Measurements from ENCODE around the gene WDR88. TPM values are rescaled to one million over a fixed set of nuclear protein-coding genes. Genes with fewer than 3 reads are reported as not detected.
"Not testable (repeated sequence)": the region's sequence is repeated elsewhere in the genome, so short reads cannot be mapped to it uniquely, and the experiment has no call there.

WDR88 gene
- total RNA-seq, 6 donors from 2014 or later: 0.34 TPM; not detected in 5

DNA sequence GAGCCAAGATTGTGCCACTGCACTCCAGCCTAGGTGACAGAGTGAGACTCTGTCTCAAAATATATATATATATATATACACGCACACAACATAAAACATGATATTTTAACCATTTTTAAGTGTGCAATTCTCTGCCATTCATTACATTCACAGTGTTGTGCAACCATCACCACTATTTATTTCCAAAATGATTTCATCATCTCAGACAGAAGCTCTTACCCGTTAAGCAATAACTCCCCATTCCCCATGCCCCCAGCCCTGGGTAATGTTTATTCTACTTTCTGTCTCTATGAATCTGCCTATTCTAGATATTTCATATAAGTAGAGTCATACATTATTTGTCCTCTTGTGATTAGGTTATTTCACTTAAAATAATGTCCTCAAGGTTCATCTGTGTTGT, 20.3 kb downstream of the WDR88 start:
- 30 to 74% methylated on average over 2 of the region's 2 CpGs for WGBS, 2 donors
- no peaks in the 10 kb centered on the region for H3K27me3 ChIP-seq
- peaks cover 0 to 6% (median 0%) of the 10 kb centered on the region in 4 donors for H3K4me1 ChIP-seq
- H3K27ac ChIP-seq: no peak overlapping the region
- ATAC-seq (ENCODE audit: low FRiP score in 2 of 2) (no peak), DNase-seq (no peak)
- no peak overlapping the region for H3K4me3 ChIP-seq
- no peaks in the 10 kb centered on the region for H3K36me3 ChIP-seq
- no peaks in the 10 kb centered on the region for H3K9me3 ChIP-seq
- TF ChIP-seq, protein P1, sequence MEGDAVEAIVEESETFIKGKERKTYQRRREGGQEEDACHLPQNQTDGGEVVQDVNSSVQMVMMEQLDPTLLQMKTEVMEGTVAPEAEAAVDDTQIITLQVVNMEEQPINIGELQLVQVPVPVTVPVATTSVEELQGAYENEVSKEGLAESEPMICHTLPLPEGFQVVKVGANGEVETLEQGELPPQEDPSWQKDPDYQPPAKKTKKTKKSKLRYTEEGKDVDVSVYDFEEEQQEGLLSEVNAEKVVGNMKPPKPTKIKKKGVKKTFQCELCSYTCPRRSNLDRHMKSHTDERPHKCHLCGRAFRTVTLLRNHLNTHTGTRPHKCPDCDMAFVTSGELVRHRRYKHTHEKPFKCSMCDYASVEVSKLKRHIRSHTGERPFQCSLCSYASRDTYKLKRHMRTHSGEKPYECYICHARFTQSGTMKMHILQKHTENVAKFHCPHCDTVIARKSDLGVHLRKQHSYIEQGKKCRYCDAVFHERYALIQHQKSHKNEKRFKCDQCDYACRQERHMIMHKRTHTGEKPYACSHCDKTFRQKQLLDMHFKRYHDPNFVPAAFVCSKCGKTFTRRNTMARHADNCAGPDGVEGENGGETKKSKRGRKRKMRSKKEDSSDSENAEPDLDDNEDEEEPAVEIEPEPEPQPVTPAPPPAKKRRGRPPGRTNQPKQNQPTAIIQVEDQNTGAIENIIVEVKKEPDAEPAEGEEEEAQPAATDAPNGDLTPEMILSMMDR (IDR thresholded peaks at IDR 0.05): no peak
- TF ChIP-seq EP300 (IDR thresholded peaks at IDR 0.05): no peak
- no peak for TF ChIP-seq POLR2AphosphoS5 (IDR thresholded peaks at IDR 0.05)

DNA sequence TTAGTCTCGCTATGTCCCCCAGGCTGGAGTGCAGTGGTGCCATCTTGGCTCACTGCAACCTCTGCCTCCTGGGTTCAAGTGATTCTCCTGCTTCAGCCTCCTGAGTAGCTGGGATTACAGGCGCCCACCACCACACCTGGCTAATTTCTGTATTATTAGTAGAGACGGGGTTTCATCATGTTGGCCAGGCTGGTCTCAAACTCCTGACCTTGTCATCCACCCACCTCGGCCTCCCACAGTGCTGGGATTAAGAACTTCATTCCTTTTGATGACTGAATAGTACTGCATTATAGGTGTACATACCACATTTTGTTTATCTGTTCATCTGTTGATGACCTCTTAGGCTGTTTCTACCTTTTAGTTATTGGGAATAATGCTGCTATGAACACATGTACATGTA, 20.7 kb downstream of the WDR88 start:
- H3K4me3 ChIP-seq; H3K4me1 ChIP-seq; H3K9me3 ChIP-seq; ATAC-seq (ENCODE audit: low FRiP score in 2 of 2); H3K36me3 ChIP-seq; H3K27ac ChIP-seq; DNase-seq; H3K27me3 ChIP-seq: not testable (repeated sequence)
- WGBS, 2 donors: 60 to 87% methylated on average over 4 of the region's 4 CpGs

DNA sequence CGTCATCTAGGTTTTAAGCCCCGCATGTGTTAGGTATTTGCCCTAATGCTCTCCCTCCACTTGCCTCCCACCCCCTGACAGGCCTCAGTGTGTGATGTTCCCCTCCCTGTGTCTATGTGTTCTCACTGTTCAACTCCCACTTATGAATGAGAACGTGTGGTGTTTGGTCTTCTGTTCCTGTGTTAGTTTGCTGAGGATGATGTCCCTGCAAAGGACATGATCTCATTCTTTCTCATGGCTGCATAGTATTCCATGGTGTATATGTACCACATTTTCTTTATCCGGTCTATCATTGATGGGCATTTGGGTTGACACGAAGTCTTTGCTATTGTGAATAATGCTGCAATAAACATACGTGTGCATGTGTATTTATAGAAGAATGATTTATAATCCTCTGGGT, 22.4 kb downstream of the WDR88 start:
- not testable (repeated sequence) for H3K36me3 ChIP-seq; H3K9me3 ChIP-seq; ATAC-seq (ENCODE audit: low FRiP score in 2 of 2); H3K4me3 ChIP-seq; H3K27ac ChIP-seq; DNase-seq; H3K4me1 ChIP-seq; H3K27me3 ChIP-seq
- 82 to 88% methylated on average over 6 of the region's 6 CpGs for WGBS, 2 donors

DNA sequence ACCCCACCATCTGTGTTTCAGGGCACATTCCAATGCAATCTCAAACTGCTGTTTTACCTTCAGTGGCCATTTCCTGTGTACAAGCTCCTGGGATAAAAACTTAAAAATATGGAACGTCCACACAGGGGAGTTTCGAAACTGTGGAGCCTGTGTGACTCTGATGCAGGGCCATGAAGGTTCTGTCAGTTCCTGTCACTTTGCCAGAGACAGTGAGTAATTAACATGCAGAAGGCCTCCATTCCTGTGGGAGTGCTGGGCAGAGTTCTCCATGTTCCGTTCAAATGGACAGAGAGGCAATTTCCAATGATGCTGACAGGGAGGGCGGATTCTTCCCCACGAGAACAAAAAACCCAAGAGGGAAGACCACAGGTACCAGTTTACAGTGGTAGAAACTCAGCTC, 24.4 kb downstream of the WDR88 start:
- H3K4me1 ChIP-seq: peaks cover 0 to 9% (median 2%) of the 10 kb centered on the region in 4 donors
- ATAC-seq (ENCODE audit: low FRiP score in 2 of 2) (no peak), DNase-seq (no peak)
- no peaks in the 10 kb centered on the region for H3K27me3 ChIP-seq
- 69 to 71% methylated on average over 5 of the region's 5 CpGs for WGBS, 2 donors
- TF ChIP-seq EP300 (IDR thresholded peaks at IDR 0.05): no peak
- TF ChIP-seq, protein P1 (IDR thresholded peaks at IDR 0.05): no peak
- TF ChIP-seq POLR2A (IDR thresholded peaks at IDR 0.05): no peak
- no peak for TF ChIP-seq POLR2AphosphoS5 (IDR thresholded peaks at IDR 0.05)
- no peak overlapping the region for H3K4me3 ChIP-seq
- no peaks in the 10 kb centered on the region for H3K36me3 ChIP-seq
- H3K27ac ChIP-seq: no peak overlapping the region
- no peaks in the 10 kb centered on the region for H3K9me3 ChIP-seq

DNA sequence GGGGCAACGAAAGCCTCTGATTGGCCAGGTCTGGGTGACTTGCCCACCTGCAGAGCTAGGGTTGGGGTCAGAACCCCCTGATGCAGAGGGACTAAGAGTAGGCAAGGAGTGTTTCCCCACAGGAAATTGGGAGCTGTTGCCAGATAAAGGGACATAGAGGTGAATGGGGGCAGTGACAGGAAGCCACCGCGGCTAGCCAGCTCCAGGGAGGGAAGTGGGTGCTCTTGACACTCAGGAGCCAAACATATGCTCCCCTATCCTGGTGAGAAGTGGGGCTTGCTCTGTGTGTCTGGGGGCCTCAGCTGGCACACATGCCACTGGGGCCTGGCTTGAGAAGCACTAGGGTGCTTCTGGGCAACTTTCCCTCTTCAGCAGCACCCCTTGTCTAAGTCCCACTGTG, 26.0 kb downstream of the WDR88 start:
- WGBS, 2 donors: 50 to 51% methylated on average over 3 of the region's 3 CpGs
- Histone ChIP-seq H3K36me3 (no peaks in the 10 kb centered on the region), H3K27ac (no peak overlapping the region), H3K4me1 (peaks cover 0 to 4% (median 2%) of the 10 kb centered on the region in 4 donors), H3K4me3 (no peak overlapping the region), H3K27me3 (no peaks in the 10 kb centered on the region), H3K9me3 (no peaks in the 10 kb centered on the region)
- ATAC-seq (ENCODE audit: low FRiP score in 2 of 2) (no peak), DNase-seq (no peak)
- TF ChIP-seq POLR2AphosphoS5 (IDR thresholded peaks at IDR 0.05): no peak
- TF ChIP-seq, protein P1 (IDR thresholded peaks at IDR 0.05): no peak
- TF ChIP-seq EP300 (IDR thresholded peaks at IDR 0.05): no peak
- no peak for TF ChIP-seq POLR2A (IDR thresholded peaks at IDR 0.05)

DNA sequence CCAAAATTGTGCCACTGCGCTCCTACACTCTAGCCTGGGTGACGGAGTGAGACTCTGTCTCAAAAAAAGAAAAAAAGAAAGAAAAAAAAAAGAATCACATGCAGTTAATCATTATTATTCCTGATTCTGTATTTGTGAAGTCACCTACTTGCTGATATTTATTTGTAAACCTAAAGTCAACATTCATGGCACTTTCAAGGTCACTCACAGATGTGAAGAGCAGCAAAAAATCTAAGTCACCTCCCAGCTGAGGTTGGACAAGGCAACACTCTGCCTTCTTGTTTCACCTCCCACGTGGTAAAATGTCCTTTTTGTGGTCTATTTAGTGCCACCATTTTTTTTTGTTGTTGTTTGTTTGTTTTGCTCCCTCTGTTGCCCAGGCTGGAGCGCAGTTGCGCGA, 26.5 kb downstream of the WDR88 start:
- ATAC-seq (ENCODE audit: low FRiP score in 2 of 2): no peak
- 86% methylated on average over 6 of the region's 6 CpGs for WGBS, 2 donors
- TF ChIP-seq, protein P1 (IDR thresholded peaks at IDR 0.05): no peak
- TF ChIP-seq POLR2A (IDR thresholded peaks at IDR 0.05) (no peak), POLR2AphosphoS5 (IDR thresholded peaks at IDR 0.05) (no peak), EP300 (IDR thresholded peaks at IDR 0.05) (no peak)

More for the DNA sequence above, 26.5 kb downstream of the WDR88 start:
- Histone ChIP-seq H3K27ac (no peak overlapping the region), H3K9me3 (no peaks in the 10 kb centered on the region), H3K4me1 (peaks cover 0 to 4% (median 2%) of the 10 kb centered on the region in 4 donors), H3K4me3 (no peak overlapping the region), H3K36me3 (no peaks in the 10 kb centered on the region), H3K27me3 (no peaks in the 10 kb centered on the region)
- no peak for DNase-seq
